Vagina (tissue), 2 donors: ENCODE results near the gene TTC28.

ENCODE experiments used
- POLR2A ChIP-seq, 2 donors: fragments of 450-650 bp; IDR thresholded peaks; one replicate each; pipeline ENCODE4 v1.6.1; 2017; ENCODE audit warnings: antibody characterized with exemption in 2 of 2, mild to moderate bottlenecking in 2 of 2, moderate library complexity in 2 of 2
- POLR2AphosphoS5 ChIP-seq, 2 donors: sonication (generic); formaldehyde crosslinking; IDR thresholded peaks; one replicate each; pipeline ENCODE4 v1.9.0; 2017; ENCODE audit warnings: antibody characterized with exemption in 2 of 2, mild to moderate bottlenecking in 2 of 2, low read depth in 1 of 2; ENCODE audit not compliant: insufficient read depth in 1 of 2
- TF ChIP-seq, protein P1 (sequence below), 3 experiments: fragments of 450-650 bp in 2 of 3; fragments of 200-600 bp in 1 of 3; sonication (generic) in 1 of 3; IDR thresholded peaks; one replicate each; pipeline ENCODE4 v1.5.1; 2017 to 2019; ENCODE audit warnings: antibody characterized with exemption in 3 of 3, mild to moderate bottlenecking in 2 of 3, moderate library complexity in 2 of 3

DNA sequence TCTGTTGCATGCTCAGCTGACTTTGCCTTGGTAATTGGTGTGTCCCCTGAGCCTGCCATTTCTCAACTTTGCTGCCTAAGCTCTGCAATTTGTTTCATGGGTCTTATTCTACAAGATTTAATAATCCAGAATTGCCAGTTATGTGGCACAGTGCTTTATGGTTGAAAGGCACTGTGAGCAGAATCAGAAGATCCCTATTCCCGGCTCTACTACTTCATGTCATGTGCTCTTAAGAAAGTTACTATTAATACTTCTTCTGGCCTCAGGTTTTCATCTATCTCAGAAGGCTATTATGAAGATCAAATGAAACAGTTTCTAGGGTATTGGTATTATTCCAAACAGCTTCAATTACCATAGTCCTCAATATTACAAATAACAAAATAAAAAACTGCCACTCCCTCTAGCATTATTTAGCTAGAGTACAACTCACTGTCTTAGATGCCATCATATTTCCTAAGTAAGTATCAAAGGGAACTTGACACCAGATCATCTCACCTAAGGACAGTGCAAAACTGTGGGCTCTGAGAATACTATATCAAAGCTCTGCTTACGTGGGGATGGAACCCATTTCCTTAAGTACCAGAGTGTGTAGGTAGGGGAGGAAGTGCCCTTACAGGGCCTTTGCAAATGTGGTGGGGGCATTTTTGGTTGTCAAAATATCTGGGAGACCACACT lies 560.5 kb downstream of the TTC28 start:
- TF ChIP-seq, protein P1, sequence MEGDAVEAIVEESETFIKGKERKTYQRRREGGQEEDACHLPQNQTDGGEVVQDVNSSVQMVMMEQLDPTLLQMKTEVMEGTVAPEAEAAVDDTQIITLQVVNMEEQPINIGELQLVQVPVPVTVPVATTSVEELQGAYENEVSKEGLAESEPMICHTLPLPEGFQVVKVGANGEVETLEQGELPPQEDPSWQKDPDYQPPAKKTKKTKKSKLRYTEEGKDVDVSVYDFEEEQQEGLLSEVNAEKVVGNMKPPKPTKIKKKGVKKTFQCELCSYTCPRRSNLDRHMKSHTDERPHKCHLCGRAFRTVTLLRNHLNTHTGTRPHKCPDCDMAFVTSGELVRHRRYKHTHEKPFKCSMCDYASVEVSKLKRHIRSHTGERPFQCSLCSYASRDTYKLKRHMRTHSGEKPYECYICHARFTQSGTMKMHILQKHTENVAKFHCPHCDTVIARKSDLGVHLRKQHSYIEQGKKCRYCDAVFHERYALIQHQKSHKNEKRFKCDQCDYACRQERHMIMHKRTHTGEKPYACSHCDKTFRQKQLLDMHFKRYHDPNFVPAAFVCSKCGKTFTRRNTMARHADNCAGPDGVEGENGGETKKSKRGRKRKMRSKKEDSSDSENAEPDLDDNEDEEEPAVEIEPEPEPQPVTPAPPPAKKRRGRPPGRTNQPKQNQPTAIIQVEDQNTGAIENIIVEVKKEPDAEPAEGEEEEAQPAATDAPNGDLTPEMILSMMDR (IDR thresholded peaks at IDR 0.05): no peak
- TF ChIP-seq POLR2AphosphoS5 (IDR thresholded peaks at IDR 0.05; ENCODE audit: insufficient read depth in 1 of 2, low read depth in 1 of 2) (no peak), POLR2A (IDR thresholded peaks at IDR 0.05) (no peak)
